Activated effector memory CD4-positive, alpha-beta T cell treated with anti-CD3 and anti-CD28 coated beads, Interleukin-2, amount 50 U/mL, for 16 hours (primary cell): ENCODE measurements around the gene HELLS.
"Not testable (repeated sequence)": the region's sequence is repeated elsewhere in the genome, so short reads cannot be mapped to it uniquely, and the experiment has no call there.

Experiments used
- DNase-seq: peaks from one replicate; pipeline ENCODE4 v3.0.0-alpha.2; 2020

Gene HELLS

DNA sequence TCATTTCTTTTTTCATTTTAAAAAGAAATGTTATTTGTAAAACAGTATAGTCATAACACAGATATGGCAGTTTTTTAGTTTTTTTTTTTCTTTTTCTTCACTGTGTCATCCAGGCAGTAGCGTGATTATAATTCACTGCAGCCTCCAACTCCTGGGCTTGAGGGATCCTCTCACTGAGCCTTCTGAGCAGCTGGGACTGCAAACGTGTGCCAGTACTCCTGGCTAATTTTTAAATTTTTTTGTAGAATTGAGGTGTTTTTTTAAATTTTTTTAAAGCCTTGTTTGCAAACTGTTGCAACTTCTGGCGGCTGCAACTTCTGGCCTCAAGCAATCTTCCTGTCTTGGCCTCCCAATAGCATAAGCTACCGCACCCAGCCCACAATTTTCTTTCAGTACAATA is 63.0 kb downstream of the HELLS start:
- no peak for DNase-seq

DNA sequence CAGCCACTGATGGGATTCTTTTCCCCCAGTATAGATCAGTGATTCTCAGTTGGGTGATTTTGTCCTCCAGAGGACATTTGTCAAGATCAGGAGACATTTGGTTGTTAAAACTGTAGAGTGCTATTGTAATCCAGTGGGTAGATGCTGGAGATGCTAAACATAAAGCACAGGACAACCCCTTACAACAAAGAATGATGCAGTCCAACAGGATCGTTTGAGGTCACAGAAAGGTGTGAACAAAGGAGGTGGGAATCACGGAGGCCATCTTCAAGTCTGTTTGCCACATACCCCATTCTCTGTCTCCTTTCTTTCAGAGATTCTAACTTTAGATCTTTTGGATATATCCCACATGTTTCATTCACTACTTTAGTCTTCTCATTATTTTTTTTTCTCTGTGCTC is 69.0 kb downstream of the HELLS start:
- no peak for DNase-seq

DNA sequence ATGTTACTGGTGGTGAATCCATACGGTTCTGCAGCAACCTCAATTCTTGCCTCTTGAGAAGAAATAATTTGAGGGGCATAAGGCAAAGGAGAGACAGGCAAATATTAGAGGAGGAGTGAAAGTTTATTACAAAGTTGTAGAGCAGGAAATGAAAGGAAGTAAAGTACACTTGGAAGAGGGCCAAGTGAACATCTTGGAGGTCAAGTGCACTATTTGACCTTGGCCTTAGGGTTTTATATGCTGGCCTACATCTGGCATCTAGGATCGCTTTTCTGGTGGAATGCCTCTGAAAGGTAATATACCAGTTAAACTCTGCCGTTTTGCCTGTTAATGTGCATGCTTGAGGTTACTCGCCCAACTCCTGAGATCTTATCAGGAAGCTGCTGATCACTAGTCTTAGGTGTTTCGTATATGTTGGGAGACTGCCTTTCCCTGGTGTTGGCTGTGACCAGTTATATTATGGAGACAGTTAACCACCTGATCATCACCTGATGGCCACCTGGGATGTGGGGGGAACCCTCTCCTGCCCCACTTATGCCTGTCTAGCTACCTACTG is 71.9 kb downstream of the HELLS start:
- no peak for DNase-seq

DNA sequence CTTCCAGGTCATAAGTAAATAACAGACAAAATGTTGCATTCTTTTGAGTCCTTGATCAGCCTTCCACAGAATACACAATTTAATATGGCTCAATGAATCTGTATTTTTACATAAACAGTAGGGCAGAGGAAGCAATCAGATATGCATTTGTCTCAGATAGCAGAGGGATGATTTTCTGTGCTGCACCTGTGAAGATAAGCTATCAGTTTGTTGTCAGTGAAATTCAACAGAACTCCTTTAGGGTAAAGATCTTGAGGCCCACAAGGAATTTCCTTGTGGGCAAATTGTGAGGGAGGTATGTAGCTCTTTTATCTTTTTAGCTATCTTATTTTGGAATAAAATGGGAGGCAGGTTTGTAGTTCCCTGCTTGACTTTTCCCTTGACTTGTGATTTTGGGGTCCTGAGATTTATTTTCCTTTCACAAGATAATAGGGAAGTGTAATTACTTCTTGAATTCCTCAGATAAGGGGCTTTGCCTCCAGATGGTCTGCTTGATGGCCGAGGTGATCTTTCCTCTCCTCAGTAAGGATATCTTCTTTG is 77.1 kb downstream of the HELLS start:
- DNase-seq: no peak

DNA sequence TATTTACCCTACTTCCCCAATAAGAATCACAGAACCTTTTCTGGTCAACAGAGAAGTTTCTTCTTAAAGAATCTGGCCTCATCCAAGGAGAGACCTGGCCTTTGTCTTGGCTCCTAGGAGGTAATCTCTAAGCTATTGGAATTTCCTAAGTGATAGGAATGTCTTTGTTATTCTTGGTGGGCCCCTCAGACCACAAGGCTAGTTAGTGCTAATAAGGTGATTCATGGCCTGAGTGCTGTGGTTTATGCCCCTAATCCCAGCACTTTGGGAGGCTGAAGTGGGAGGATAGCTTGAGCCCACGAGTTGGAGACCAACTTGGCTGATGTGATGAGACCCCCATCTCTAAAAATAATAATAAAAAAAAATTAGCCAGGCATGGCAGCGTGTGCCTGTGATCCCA is 78.0 kb downstream of the HELLS start:
- no peak for DNase-seq

DNA sequence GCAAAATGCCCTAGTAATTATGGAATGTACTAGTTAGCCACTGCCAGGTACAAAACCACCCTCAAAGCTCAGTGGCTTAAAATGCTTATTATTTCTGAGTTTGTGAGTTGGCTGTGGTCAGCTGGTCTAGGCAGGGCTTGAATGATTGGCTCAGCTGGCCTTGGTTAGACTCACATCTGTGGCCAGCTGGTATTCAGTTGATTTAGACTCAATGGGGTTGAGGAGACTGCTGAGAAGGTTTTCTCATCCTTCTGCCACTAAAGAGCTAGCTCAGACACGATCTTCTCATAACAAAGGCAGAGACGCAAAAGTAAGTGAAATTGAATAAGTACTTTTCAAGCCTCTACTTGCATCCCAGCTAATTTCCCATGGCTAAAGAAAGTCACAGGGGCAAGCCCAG is 80.9 kb downstream of the HELLS start:
- no peak for DNase-seq

DNA sequence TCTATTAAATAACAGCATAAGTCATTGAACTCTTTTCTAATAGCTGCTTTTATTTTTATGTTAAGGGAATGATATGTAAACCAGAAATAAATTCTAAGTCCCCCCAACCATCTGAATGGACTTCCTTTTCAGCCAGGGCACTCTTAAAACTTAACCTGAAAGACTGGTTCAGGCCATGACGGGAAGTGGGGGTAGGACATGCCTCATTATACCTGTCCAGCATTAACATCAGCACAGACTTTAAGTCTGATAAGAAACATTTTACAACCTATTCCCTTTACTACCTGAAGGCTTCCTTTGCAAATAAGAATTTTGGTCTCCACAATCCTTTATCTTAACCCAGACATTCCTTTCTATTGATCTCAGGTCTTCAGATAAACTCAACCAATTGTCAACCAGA is 81.9 kb downstream of the HELLS start:
- no peak for DNase-seq

DNA sequence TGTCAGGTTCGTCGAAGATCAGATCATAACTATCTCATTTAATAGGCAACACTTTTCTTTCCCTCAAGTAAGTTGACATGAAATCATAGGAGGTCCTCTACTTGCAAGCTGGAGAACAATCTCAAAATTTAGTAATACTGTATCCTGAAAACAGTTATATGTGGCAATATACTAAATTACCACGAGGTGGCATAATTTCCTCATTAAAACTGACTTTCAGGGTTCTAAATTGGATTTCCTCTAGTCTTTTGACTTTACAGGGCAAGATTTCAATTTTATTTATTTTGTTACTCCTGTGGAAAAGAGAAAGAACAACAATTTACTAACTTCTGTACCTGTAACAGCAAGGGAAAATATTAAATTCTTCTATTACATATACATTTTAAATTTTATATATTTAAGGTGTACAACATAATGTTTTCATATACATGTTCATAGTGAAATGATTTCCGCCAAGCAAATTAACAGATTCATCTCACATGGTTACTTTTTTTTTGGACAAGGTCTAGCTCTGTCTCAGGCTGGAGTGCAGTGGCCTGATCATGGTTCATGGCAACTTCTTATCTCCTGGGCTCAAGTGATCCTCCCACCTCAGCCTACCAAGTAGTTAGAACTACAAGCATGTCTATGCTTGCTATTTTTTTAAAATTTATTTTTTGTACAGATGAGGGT is 84.6 kb downstream of the HELLS start:
- no peak for DNase-seq

DNA sequence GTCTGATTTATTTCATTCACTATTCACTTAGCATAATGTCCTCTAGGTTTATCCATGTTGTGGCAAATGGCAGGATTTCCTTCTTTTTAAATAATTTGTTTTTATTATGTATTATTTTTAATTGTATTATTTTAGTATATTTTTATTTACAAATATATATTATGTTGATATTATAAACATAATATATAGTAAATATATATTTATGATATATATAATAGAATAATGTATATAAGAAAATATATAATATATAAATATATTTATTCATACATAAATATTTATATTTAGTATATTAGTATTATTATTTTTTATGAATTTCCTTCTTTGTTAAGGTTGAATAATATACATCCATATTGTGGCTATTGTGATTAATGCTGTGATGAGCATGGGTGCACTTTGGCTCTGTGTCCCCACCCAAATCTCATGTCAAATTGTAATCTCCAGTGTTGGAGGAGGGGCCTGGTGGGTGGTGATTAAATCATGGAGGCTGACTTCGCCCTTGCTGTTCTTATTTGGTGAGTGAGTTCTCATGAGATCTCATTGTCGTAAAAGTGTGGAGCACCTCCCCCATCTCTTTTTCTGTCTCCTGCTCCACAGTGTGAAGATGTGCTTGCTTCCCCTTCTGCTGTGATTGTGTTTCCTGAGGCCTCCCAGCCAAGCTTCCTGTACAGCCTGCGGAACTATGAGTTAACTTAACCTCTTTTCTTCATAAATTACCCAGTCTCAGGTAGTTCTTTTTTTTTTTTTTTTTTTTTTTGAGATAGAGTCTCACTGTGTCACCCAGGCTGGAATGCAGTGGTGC is 85.7 kb downstream of the HELLS start:
- DNase-seq: no peak

DNA sequence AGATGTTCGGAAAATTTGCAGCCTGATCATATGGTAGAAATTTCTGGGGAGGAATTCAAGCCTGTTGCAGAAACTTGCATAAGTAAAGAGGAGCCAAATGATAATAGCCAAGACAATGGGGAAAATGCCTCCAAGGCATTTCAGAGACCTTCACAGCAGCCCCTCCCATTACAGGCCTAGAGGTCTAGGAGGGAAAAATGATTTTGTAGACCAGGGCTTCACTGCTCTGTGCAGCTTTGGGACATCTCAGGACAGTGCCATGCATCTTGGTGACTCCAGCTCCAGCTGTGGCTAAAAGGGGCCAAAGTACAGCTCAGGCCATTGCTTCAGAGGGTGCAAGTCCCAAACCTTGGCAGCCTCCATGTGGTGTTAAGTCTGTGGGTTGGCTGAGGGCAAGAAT is 87.4 kb downstream of the HELLS start:
- no peak for DNase-seq

DNA sequence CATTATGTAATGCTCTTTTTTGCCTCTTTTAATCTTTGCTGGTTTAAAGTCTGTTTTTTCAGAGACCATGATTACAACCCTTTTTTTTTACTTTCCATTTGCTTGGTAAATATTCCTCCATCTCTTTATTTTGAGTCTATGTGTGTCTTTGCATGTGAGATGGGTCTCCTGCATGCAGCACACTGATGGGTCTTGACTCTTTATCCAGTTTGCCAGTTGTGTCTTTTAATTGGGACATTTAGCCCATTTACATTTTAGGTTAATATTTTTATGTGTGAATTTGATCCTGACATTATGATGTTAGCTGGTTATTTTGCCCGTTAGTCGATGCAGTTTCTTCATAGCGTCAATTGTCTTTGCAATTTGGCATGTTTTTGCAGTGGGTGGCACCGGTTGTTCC is 92.5 kb downstream of the HELLS start:
- DNase-seq: not testable (repeated sequence)

DNA sequence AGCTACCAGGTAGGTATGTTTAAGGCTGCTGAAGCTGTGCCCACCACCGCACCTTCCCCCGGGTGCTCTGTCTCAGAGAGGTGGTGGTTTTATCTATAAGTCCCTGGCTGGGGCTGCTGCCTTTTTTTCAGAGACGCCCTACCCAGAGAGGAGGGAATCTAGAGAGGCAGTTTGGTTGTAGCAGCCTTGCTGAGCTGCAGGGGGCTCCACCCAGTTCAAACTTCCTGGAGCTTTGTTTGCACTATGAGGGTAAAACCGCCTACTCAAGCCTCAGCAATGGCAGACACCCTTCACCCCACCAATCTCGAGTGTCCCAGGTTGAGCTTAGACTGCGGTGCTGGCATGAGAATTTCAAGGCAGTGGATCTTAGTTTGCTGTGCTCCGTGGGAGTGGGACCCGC is 94.3 kb downstream of the HELLS start:
- DNase-seq: no peak

DNA sequence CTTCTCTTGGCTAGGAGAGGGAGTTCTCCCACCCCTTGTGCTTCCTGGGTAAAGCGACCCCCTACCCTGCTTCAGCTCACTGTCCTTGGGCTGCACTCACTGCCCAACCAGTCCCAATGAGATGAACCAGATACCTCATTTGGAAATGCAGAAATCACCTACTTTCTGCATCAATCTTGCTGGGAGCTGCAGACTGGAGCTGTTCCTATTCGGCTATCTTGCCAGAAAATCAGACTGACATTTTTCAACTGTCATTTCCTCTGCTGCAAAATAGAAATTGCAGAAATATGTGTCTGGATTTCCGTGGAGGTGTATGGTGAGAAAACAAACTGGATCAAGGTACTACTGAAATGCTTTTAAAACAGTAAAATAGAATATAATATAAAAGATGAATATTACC is 95.0 kb downstream of the HELLS start:
- no peak for DNase-seq

DNA sequence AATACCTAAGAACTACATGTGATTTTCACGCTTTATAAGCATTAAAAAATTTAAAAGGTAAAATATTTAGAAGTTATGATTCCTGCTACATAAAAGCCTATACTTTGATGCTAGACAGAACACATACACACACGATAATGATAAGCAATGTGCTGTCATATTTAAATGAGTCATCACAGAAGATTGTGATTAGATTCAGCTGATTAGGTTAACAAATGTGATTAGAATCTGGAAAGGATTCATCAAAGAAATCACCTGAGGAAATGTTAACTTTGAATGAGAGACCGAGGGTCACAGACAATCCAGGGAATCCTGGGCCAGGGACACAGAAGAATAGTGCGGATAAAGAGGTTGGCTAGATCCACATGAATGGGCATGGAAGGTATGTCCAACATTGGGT is 95.9 kb downstream of the HELLS start:
- no peak for DNase-seq

DNA sequence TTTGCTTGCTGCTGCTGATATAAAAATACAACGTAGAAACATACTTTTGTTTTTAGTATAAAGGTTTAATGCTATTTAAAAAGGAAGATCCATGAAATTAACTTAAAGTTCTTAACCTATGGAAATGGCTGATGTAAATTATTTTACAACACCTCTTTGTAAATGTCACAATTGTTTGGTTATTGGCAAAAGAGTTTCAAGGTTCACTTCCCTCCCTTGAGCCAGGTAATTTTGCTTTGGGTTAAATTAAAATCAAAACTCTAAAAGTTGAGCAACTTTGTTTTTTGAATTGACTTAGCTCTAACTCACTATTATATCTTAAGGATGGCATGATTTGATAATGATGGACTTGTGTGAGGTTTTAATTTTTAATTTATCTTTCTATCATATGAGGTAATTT is 98.8 kb downstream of the HELLS start:
- no peak for DNase-seq

DNA sequence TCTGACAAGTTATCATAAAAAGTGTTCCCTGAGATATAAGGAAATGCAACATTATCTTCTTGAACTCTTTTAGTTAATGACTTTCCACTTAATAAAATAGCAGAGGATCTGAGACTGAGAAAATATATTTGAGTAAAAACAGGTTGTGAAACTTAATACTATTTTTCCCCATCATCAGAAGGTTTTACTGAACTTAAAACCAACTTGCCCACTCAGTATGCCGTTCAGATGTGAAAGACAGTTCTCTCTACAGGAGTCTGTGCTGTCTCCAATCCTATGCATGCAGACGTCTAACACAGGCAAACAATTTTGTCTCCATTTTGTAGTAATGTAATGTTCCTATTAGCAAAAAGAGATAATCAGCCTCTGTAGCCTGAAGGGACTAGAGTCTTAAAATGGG is 99.7 kb downstream of the HELLS start:
- no peak for DNase-seq
